HG03066 (cell line): ENCODE data around the gene SH3GL1.
A peak's percentile ranks its signal among the peaks of the same experiment; 100 is the strongest.

Experiments used
- ATAC-seq: cut with Tn5 transposase; IDR thresholded peaks from one replicate; pipeline ENCODE4 v1.9.1; 2021; ENCODE audit warnings: low read depth; ENCODE audit not compliant: unreplicated experiment

SH3GL1 gene

GRCh38 chr19:4400135-4400936 lies at the start of gene SH3GL1:
Gene SH3GL1 (minus strand): TSS chr19:4400547. CDS start chr19:4400368, 179 bp downstream.
- peak; percentile 53 for ATAC-seq

- ATAC-seq: no peak
Observed at GRCh38 chr19:4449639-4450028, 49.3 kb upstream of the SH3GL1 start.

GRCh38 chr19:4449022-4449638 lies 48.8 kb upstream of the SH3GL1 start:
- ATAC-seq: no peak

- ATAC-seq: no peak
Observed at GRCh38 chr19:4448147-4448985, 48.0 kb upstream of the SH3GL1 start.

GRCh38 chr19:4447327-4448146 lies 47.2 kb upstream of the SH3GL1 start:
- no peak for ATAC-seq

- ATAC-seq: no peak
Observed at GRCh38 chr19:4446704-4447200, 46.4 kb upstream of the SH3GL1 start.

- no peak for ATAC-seq
Observed at GRCh38 chr19:4445963-4446703, 45.8 kb upstream of the SH3GL1 start.

GRCh38 chr19:4444765-4445741 lies 44.7 kb upstream of the SH3GL1 start:
- no peak for ATAC-seq

- no peak for ATAC-seq
Observed at GRCh38 chr19:4443966-4444764, 43.8 kb upstream of the SH3GL1 start.

GRCh38 chr19:4443188-4443587 lies 42.8 kb upstream of the SH3GL1 start:
- no peak for ATAC-seq

- ATAC-seq: no peak
Observed at GRCh38 chr19:4442819-4443146, 42.4 kb upstream of the SH3GL1 start.

- ATAC-seq: no peak
Observed at GRCh38 chr19:4441994-4442818, 41.9 kb upstream of the SH3GL1 start.

GRCh38 chr19:4439243-4439642 lies 38.9 kb upstream of the SH3GL1 start:
- no peak for ATAC-seq

GRCh38 chr19:4437103-4437502 lies 36.8 kb upstream of the SH3GL1 start:
- ATAC-seq: no peak

GRCh38 chr19:4436231-4436630 lies 35.9 kb upstream of the SH3GL1 start:
- no peak for ATAC-seq

GRCh38 chr19:4434391-4434790 lies 34.0 kb upstream of the SH3GL1 start:
- no peak for ATAC-seq
